GM12872 (cell line): ENCODE measurements around the gene ENPP3.

ENCODE experiments used
- CTCF ChIP-seq: IDR thresholded peaks from 3 replicates; pipeline ENCODE4 v1.5.1; 2011; ENCODE audit warnings: low read depth, mild to moderate bottlenecking, low read length, moderate library complexity; ENCODE audit not compliant: insufficient read depth

Gene ENPP3

GRCh38 chr6:131655951-131656350, 18.8 kb downstream of the ENPP3 start:
- TF ChIP-seq CTCF: no peak

GRCh38 chr6:131656667-131657066, 19.6 kb downstream of the ENPP3 start:
- no peak for TF ChIP-seq CTCF

GRCh38 chr6:131657222-131657621, 20.1 kb downstream of the ENPP3 start:
- no peak for TF ChIP-seq CTCF

- TF ChIP-seq CTCF: no peak
Observed at GRCh38 chr6:131657630-131658111, 20.6 kb downstream of the ENPP3 start.

- no peak for TF ChIP-seq CTCF
Observed at GRCh38 chr6:131658287-131658686, 21.2 kb downstream of the ENPP3 start.

GRCh38 chr6:131660195-131660594, 23.1 kb downstream of the ENPP3 start:
- TF ChIP-seq CTCF: no peak

GRCh38 chr6:131663578-131664165, 26.6 kb downstream of the ENPP3 start:
- no peak for TF ChIP-seq CTCF
